ENCODE results near the gene ABTB2. TPM values are rescaled to one million over a fixed set of nuclear protein-coding genes. Genes with fewer than 3 reads are reported as not detected.

The ABTB2 gene
- total and polyA plus RNA-seq, 3 experiments from 2014 or later: 0.05 to 5.5 (median 5.4) TPM

- CTCF ChIA-PET: no interaction called here
- Histone ChIP-seq H3K27me3 (ENCODE audit: insufficient read depth, low read length, poor library complexity, severe bottlenecking) (no peaks in the 10 kb centered on the region), H3K27ac (ENCODE audit: low read depth, low read length) (no peak overlapping the region), H3K9me3 (ENCODE audit: low read length) (no peaks in the 10 kb centered on the region), H3K4me1 (ENCODE audit: insufficient read depth, low read length) (no peaks in the 10 kb centered on the region), H3K36me3 (ENCODE audit: insufficient read depth, low read length) (no peaks in the 10 kb centered on the region), H3K4me3 (ENCODE audit: low read length) (no peak overlapping the region)
- Mint-ChIP-seq H3K9me3 (no peaks in the 10 kb centered on the region), H3K27me3 (peaks cover 4 to 6% of the 10 kb centered on the region in 2 donors), H3K36me3 (no peaks in the 10 kb centered on the region), H3K27ac (no peak overlapping the region), H3K4me1 (no peaks in the 10 kb centered on the region), H3K4me3 (no peak overlapping the region)
- POLR2A ChIA-PET: no interaction called here
- DNase-seq: no peak
Observed at GRCh38 chr11:34274712-34275398, 83.0 kb downstream of the ABTB2 start.

DNA sequence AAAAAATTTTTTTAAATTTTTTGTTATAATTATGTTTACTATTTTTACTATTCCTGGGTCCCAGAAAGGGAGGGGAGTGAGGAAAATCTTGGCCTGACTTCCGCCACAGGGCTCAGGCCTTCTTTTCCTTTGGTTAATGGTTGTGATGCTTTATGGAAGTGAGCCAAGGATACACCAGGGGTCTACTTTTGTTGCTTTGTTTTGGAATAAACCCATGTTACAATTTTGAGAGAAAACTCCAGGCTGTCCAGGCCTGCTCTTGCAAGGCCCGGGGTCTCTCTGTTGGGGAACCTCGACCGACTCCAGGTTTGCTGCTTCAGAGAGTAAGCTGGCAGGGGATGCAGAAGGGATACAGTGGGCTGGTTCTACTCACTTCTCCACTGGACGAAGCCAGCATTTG lies 84.7 kb downstream of the ABTB2 start:
- Histone ChIP-seq H3K9me3 (ENCODE audit: low read length) (no peaks in the 10 kb centered on the region), H3K4me3 (ENCODE audit: low read length) (no peak overlapping the region), H3K27ac (ENCODE audit: low read depth, low read length) (no peak overlapping the region), H3K36me3 (ENCODE audit: insufficient read depth, low read length) (no peaks in the 10 kb centered on the region), H3K4me1 (ENCODE audit: insufficient read depth, low read length) (no peaks in the 10 kb centered on the region), H3K27me3 (ENCODE audit: insufficient read depth, low read length, poor library complexity, severe bottlenecking) (no peaks in the 10 kb centered on the region)
- Mint-ChIP-seq H3K9me3 (no peaks in the 10 kb centered on the region), H3K4me1 (no peaks in the 10 kb centered on the region), H3K36me3 (no peaks in the 10 kb centered on the region), H3K27ac (no peak overlapping the region), H3K27me3 (peaks cover 7 to 10% of the 10 kb centered on the region in 2 donors), H3K4me3 (no peak overlapping the region)
- ChIA-PET POLR2A (no interaction called here), CTCF (no interaction called here)
- DNase-seq: no peak

DNA sequence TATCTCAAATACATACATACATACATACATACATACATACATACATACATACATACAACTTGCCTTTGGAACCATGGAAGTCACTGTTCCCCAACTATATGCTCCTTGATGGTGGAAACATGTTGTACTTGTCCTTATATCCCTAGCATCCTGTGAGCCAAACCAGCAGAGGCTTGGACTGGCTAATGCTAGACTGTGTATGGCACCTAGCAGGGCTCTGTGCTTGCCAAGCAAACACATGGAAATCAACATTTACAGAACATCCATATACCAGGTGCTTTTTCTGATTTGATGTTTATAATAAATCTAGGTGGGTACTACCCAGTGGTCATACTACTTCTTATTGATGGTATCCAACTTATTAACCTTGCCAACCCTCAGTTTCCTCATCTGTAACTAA lies 86.1 kb downstream of the ABTB2 start:
- Mint-ChIP-seq H3K27ac (no peak overlapping the region), H3K4me3 (no peak overlapping the region), H3K27me3 (peaks cover 7 to 10% of the 10 kb centered on the region in 2 donors), H3K9me3 (no peaks in the 10 kb centered on the region), H3K36me3 (no peaks in the 10 kb centered on the region), H3K4me1 (no peaks in the 10 kb centered on the region)
- Histone ChIP-seq H3K9me3 (ENCODE audit: low read length) (no peaks in the 10 kb centered on the region), H3K27ac (ENCODE audit: low read depth, low read length) (no peak overlapping the region), H3K4me1 (ENCODE audit: insufficient read depth, low read length) (no peaks in the 10 kb centered on the region), H3K4me3 (ENCODE audit: low read length) (no peak overlapping the region), H3K27me3 (ENCODE audit: insufficient read depth, low read length, poor library complexity, severe bottlenecking) (no peaks in the 10 kb centered on the region), H3K36me3 (ENCODE audit: insufficient read depth, low read length) (no peaks in the 10 kb centered on the region)
- no peak for DNase-seq
- CTCF ChIA-PET: no interaction called here
- POLR2A ChIA-PET: no interaction called here

- CTCF ChIA-PET: no interaction called here
- H3K27ac ChIP-seq (ENCODE audit: low read depth, low read length): no peak overlapping the region
- POLR2A ChIA-PET: no interaction called here
Observed at GRCh38 chr11:34270711-34271110, 87.1 kb downstream of the ABTB2 start.

GRCh38 chr11:34269694-34270245 lies 88.0 kb downstream of the ABTB2 start:
- ChIA-PET CTCF (interaction anchor here (0.9 kb wide), 1 partner anchor 11 kb away, joined by 3 read pairs; no protein-coding TSS in a partner anchor), POLR2A (no interaction called here)
- H3K9me3 Mint-ChIP-seq: no peaks in the 10 kb centered on the region
- no peak for DNase-seq
- H3K4me1 Mint-ChIP-seq: no peaks in the 10 kb centered on the region
- no peak overlapping the region for H3K27ac ChIP-seq (ENCODE audit: low read depth, low read length)
- H3K4me3 ChIP-seq (ENCODE audit: low read length): no peak overlapping the region
- H3K4me3 Mint-ChIP-seq: no peak overlapping the region
- H3K27ac Mint-ChIP-seq: no peak overlapping the region
- no peaks in the 10 kb centered on the region for H3K36me3 Mint-ChIP-seq
- H3K9me3 ChIP-seq (ENCODE audit: low read length): no peaks in the 10 kb centered on the region
- H3K36me3 ChIP-seq (ENCODE audit: insufficient read depth, low read length): no peaks in the 10 kb centered on the region
- H3K27me3 Mint-ChIP-seq: peaks cover 7 to 10% of the 10 kb centered on the region in 2 donors
- H3K27me3 ChIP-seq (ENCODE audit: insufficient read depth, low read length, poor library complexity, severe bottlenecking): no peaks in the 10 kb centered on the region
- no peaks in the 10 kb centered on the region for H3K4me1 ChIP-seq (ENCODE audit: insufficient read depth, low read length)

More at GRCh38 chr11:34270711-34271110, 87.1 kb downstream of the ABTB2 start:
- Histone ChIP-seq H3K9me3 (ENCODE audit: low read length) (no peaks in the 10 kb centered on the region), H3K4me1 (ENCODE audit: insufficient read depth, low read length) (no peaks in the 10 kb centered on the region), H3K27me3 (ENCODE audit: insufficient read depth, low read length, poor library complexity, severe bottlenecking) (no peaks in the 10 kb centered on the region), H3K4me3 (ENCODE audit: low read length) (no peak overlapping the region), H3K36me3 (ENCODE audit: insufficient read depth, low read length) (no peaks in the 10 kb centered on the region)
- Mint-ChIP-seq H3K4me3 (no peak overlapping the region), H3K9me3 (no peaks in the 10 kb centered on the region), H3K4me1 (no peaks in the 10 kb centered on the region), H3K36me3 (no peaks in the 10 kb centered on the region), H3K27me3 (peaks cover 7 to 10% of the 10 kb centered on the region in 2 donors), H3K27ac (no peak overlapping the region)
- DNase-seq: no peak

DNA sequence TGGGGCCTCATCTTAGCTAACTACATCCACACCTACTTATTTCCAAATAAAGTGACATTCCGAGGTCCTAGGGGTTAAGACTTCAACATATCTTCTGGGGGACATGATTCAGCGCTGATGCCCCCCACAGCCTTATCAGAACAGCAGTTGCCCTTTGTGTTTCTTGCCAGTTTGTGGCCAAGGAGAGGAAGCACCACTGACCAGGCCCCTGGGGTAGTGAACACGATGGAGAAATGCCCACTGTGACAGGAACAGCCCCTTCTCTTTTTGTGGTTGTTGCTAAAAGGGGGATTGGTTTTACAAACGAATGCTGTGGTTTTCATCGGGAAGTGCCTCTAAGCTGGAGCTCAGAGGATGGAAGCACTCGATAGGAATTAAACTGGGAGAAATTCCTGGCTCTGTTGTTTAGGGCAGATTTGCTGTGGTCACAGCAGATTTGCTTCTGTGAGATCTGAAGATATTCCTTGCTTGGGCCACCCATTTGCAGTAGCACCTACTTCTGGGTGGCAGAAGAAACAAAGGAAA lies 88.8 kb downstream of the ABTB2 start:
- no peaks in the 10 kb centered on the region for H3K27me3 ChIP-seq (ENCODE audit: insufficient read depth, low read length, poor library complexity, severe bottlenecking)
- H3K9me3 Mint-ChIP-seq: no peaks in the 10 kb centered on the region
- no peaks in the 10 kb centered on the region for H3K9me3 ChIP-seq (ENCODE audit: low read length)
- no peaks in the 10 kb centered on the region for H3K36me3 Mint-ChIP-seq
- no peak overlapping the region for H3K4me3 Mint-ChIP-seq
- peaks cover 7 to 10% of the 10 kb centered on the region in 2 donors for H3K27me3 Mint-ChIP-seq
- H3K27ac Mint-ChIP-seq: no peak overlapping the region
- CTCF ChIA-PET: interaction anchor here (0.9 kb wide), 1 partner anchor 12 kb away, joined by 3 read pairs; no protein-coding TSS in a partner anchor
- no peaks in the 10 kb centered on the region for H3K36me3 ChIP-seq (ENCODE audit: insufficient read depth, low read length)
- no peak overlapping the region for H3K4me3 ChIP-seq (ENCODE audit: low read length)
- no peak overlapping the region for H3K27ac ChIP-seq (ENCODE audit: low read depth, low read length)
- no peaks in the 10 kb centered on the region for H3K4me1 Mint-ChIP-seq
- POLR2A ChIA-PET: no interaction called here
- DNase-seq: no peak
- H3K4me1 ChIP-seq (ENCODE audit: insufficient read depth, low read length): no peaks in the 10 kb centered on the region

DNA sequence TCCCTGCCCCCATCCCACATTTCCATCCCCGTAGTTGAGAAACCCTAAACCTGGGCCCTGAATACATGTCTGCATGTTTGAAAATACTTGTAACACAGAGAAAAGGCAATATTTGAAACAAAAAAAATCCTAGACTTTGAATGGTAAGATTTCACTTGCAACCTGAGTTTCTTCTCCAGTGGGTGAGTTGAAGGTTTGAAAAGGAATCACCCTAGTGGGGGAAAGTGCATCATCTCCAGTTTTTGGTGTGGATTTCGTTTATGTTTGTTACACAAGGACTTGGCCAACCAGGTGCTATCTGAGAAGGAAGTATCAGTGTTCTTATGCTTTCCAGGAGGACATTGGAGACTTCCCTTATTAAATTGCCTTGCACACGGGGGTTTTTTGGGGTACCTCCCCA lies 90.4 kb downstream of the ABTB2 start:
- no peaks in the 10 kb centered on the region for H3K9me3 Mint-ChIP-seq
- POLR2A ChIA-PET: no interaction called here

GRCh38 chr11:34267013-34267412 lies 90.8 kb downstream of the ABTB2 start:
- Mint-ChIP-seq H3K4me3 (no peak overlapping the region), H3K36me3 (no peaks in the 10 kb centered on the region), H3K27me3 (peaks cover 7 to 10% of the 10 kb centered on the region in 2 donors), H3K27ac (no peak overlapping the region), H3K4me1 (no peaks in the 10 kb centered on the region), H3K9me3 (no peaks in the 10 kb centered on the region)
- H3K4me1 ChIP-seq (ENCODE audit: insufficient read depth, low read length): no peaks in the 10 kb centered on the region
- DNase-seq: no peak
- H3K4me3 ChIP-seq (ENCODE audit: low read length): no peak overlapping the region
- POLR2A ChIA-PET: no interaction called here
- H3K9me3 ChIP-seq (ENCODE audit: low read length): no peaks in the 10 kb centered on the region
- CTCF ChIA-PET: no interaction called here
- H3K36me3 ChIP-seq (ENCODE audit: insufficient read depth, low read length): no peaks in the 10 kb centered on the region
- H3K27ac ChIP-seq (ENCODE audit: low read depth, low read length): no peak overlapping the region
- no peaks in the 10 kb centered on the region for H3K27me3 ChIP-seq (ENCODE audit: insufficient read depth, low read length, poor library complexity, severe bottlenecking)

More for the DNA sequence above, 90.4 kb downstream of the ABTB2 start:
- H3K27ac ChIP-seq (ENCODE audit: low read depth, low read length): no peak overlapping the region
- CTCF ChIA-PET: no interaction called here
- Mint-ChIP-seq H3K27ac (no peak overlapping the region), H3K4me3 (no peak overlapping the region), H3K36me3 (no peaks in the 10 kb centered on the region), H3K27me3 (peaks cover 7 to 10% of the 10 kb centered on the region in 2 donors), H3K4me1 (no peaks in the 10 kb centered on the region)
- H3K4me3 ChIP-seq (ENCODE audit: low read length): no peak overlapping the region
- DNase-seq: no peak
- no peaks in the 10 kb centered on the region for H3K9me3 ChIP-seq (ENCODE audit: low read length)
- no peaks in the 10 kb centered on the region for H3K36me3 ChIP-seq (ENCODE audit: insufficient read depth, low read length)
- H3K27me3 ChIP-seq (ENCODE audit: insufficient read depth, low read length, poor library complexity, severe bottlenecking): no peaks in the 10 kb centered on the region
- H3K4me1 ChIP-seq (ENCODE audit: insufficient read depth, low read length): no peaks in the 10 kb centered on the region

All from CD8-positive, alpha-beta memory T cell (primary cell).